Midbrain (tissue), 1 donor: ENCODE data around the gene GLI3.
A peak's percentile ranks its signal among the peaks of the same experiment; 100 is the strongest.

Experiments
- DNase-seq: peaks from one replicate; lab custom pipeline; 2025; lab: John Stamatoyannopoulos, UW

Gene GLI3

GRCh38 chr7:42236266-42236975 lies 588 bp downstream of the GLI3 start:
- peak; percentile 15 for DNase-seq

DNA sequence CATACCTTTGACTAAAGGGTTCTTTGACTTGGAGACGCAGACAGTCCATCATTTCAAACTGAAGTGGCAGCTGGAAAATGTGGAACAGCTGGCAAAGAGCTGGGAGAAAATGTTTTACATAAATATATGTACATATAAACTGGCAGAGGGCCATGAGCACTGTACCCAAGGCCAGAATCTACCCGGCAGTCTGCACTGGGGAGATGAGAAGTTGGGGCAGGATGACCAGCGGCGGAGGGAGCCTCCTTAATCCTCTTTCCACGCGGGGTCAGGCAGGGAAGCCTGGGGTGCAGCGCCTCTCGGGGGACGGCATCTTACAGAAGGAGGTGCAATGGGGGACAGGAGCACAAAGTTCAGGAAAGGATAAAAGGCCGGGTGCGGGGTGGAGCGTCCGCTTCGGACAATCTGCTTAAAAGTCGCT lies 1.3 kb downstream of the GLI3 start:
- no peak for DNase-seq

DNA sequence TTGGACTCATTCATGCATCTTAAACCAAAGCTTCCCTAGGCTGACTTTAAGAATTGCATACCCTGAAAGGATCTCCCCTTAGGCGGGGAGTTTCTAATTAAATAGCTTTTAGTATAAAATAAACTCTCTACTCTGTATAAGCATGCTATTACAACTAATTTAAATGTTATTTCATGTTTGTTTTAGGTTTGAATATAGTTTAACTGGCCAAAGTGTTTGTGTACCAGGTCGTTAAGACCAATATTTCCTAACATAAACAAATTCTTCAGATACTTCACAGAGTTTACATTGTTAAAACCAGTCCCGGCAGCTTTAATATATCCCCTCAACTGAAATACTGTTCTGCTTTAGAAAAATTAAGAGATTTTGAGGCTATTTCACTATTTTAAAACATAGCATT lies 2.3 kb downstream of the GLI3 start:
- no peak for DNase-seq

GRCh38 chr7:42233695-42234331 lies 3.2 kb downstream of the GLI3 start:
- no peak for DNase-seq

DNA sequence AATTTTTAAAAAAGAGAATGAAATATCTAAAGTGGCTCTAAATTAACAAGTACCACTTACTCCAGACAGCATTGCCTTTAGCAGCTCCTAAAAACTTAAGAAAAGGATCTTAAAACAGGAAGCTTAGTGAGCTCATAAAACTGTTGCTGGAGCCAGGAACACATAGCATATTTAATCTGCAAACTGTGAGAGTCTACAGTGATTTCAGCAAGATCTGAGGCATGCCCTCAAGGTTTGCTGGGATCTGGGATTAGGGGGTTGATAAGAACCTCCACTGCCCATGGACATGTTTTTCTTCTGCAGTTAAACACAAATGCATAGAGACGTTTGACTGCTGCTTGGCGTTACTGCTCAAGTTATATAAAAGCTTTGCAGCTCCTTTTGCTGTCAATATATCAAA lies 3.8 kb downstream of the GLI3 start:
- DNase-seq: no peak

DNA sequence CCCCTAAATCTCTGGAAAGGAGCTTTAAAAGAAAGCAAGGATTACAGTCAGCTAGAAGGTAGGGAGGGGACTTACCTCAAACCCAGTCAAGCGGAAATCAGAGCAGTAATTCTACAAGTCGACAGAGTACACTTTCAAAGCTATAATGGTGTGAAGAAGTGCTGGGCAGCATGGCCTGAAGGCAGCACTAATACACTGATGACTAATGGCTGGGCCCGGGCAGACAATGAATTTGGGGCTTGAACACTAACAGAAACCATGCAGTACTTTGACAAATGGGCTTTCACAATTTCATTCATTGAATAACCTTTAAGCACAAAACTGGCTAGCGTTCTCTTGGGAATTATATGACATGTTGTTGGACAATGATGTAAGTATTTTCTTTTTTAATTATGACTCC lies 4.7 kb downstream of the GLI3 start:
- peak; percentile 11 for DNase-seq

- no peak for DNase-seq
These were observed 5.8 kb downstream of the GLI3 start for GRCh38 chr7:42231043-42231787.

- no peak for DNase-seq
These were observed 8.9 kb downstream of the GLI3 start for GRCh38 chr7:42227936-42228591.

DNA sequence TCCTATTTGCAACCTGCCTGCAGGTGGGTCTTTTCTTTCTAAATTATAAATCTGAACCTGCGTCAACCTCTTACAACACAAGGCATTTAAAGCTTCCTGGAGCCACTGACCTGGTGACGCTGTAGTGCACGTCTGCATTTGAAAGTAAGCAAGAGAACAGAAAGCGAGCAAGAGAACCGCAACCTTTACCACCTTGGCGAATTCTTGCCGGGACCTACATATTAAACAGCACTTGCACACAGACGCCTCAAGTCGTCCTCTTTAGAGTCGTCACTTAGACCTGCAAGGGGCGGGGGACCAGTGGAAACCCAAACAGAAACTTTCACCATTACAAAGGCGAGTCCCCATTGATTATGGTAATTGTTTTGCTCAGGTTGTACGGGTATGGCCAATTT lies 9.5 kb downstream of the GLI3 start:
- no peak for DNase-seq

DNA sequence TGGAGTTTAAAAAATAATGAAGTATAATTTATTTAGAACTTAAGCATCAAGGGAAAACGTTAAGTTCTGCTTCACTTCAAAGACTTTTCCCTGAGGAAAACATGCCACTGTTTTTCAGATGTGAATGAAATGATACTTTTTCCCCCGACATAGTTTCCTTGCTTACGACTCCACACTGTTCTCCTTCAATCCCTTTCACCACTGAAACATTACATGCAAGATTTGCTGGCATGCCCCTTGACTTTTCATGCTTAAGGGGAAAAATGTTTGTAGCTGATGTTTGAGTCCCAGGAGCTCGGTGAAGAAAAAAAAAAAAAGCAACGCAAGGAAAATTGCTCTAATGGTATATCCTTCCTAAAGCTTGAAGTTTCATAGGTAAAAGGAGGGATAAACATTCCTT lies 10.0 kb downstream of the GLI3 start:
- no peak for DNase-seq

DNA sequence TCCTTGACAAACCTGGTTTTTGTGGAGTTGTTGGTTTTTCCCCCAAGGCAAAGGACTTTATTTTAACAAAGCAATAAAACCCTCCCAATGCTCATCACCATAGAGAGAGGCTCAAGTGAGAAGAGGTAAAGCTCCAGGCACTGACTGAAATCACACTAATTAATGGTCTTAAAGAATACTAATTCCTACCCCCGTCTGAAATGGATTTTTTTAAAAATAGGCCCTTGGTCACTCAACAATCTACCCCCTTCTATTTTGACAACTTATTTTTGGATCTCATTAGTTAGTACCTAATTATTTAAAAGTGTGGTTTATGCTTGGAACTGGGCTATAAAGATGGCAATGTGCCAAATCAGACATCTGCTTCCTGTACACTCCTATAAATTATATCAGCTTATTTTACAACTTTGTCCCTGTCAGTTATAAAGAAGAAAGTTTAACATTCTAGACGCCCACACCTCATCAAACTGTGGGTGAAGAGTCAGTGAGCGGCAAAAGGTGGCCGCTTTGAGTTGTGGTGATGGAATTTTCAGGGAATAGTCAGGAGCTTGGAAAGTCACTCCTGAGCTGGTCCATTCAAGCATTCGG lies 10.6 kb downstream of the GLI3 start:
- no peak for DNase-seq

- DNase-seq: no peak
These were observed 12.5 kb downstream of the GLI3 start for GRCh38 chr7:42224391-42225003.

DNA sequence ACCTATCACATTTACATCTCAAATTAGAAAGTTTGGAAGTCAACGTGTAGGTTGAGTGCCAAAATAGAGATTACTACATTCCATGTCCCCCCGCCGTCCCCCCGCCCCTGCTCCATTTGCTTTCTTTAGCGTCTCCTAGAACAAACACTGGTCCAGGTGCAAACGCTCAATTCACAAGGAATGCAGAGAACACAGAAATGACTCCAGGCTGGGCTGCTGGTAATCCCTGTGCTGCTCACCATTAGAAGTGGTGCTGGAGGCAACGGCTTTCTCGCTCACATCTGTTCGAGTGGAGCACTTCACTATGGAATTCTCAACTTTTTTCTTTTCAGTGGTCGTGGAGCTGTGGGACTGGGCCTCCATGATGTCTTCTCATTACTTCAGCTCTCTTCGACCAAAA lies 14.1 kb downstream of the GLI3 start:
- no peak for DNase-seq

DNA sequence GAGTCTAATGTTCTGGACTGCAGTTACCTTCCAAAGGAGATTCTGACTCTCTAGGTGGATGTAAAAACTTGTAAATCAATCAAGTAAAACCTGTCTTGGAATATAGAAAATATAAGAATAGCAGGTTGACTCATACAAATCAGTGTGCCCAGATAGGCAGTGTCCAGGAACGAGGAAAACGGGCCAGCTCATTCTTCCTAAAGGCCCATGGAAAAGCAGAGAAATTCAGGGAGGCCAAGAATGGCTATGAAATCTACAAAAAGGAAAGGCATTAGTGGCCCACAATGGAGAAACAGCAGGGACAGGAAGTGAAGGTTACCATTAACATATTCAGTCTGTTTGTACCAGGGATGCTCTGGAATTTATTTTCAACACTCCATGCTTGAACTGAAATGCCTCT lies 14.9 kb downstream of the GLI3 start:
- no peak for DNase-seq

DNA sequence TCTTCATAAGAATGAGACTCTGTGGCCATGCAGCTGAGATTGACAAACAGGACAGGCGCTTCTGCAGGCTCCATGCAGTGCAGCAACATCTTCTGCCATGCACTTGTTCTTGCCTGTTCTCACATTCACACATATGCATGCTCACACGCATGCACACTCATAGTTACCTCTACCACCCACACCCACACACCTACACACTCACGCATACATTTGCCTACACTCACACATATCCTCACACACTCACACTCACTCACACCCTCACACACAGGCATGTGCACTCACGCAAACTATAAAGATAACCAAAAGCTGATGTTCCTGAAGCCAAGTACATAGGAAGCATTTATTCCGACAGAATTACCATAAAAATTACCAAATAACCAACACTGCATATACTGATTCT lies 15.7 kb downstream of the GLI3 start:
- no peak for DNase-seq

DNA sequence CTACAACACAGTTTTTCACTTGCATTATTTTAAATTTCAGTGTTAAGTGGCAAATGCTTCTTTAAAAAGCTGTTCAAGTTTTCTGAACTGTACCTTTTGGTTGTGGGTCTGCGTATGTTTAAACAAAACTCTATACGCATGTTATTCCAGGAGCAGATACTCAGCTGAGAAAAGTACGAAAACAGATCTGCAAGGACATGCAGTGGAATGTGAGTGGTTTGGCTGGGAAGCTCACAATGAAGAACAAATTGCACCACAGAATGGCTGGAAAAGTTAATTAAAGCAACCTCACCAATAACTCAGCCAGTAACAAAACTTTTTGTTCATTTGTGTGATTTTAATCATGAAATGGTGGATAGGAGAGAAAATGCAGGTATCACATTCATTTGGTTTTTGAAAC lies 17.6 kb downstream of the GLI3 start:
- DNase-seq: no peak

GRCh38 chr7:42218248-42218647 lies 18.8 kb downstream of the GLI3 start:
- DNase-seq: no peak

DNA sequence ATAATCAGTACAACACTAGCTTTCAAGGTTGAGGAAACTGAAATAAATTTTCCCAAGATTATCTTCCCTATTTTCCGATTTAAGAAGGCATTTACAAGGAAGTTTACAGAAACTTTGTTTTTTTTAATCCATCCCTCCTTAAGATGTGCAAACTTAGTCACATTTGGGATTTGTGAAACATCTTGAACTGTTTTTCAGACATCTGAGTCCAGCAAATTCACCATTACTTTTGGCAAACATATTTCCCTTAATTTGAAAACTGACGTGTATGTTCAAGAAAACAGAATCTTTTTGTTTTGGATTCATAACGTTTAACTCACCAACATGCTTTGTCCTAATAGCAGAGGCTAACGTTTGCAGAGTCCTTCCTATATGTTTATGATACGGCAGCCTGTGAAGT lies 19.5 kb downstream of the GLI3 start:
- no peak for DNase-seq

- no peak for DNase-seq
These were observed 20.0 kb downstream of the GLI3 start for GRCh38 chr7:42217053-42217452.

DNA sequence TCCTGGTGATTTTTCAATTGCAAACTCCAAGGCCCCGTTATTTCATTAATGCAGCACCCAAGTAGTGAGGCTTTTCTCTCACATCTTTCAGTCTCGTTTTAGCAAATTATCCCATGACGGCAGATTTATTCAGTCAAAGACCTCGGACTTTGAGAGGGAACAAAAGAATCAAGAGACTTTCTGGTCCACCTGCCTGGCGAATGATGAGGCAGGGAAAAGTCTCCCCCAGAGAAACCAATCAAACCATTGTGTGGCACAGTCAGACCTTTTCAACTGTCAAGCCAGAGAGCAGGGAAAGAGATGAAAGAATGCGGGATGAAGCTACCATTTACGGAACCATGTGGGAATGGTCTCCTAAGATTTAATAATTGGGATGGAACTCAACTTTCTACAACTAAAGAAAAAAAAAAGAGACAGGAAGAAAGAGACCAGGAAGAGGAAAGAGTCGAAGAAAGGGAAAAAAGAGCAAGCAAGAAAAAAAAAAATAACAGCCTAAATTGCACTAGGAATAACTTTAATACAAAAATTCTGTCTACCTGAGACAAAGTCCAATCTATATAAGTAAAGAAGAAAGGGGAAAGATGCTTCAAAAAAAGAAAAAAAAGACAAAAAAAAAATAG lies 22.8 kb downstream of the GLI3 start:
- no peak for DNase-seq

GRCh38 chr7:42213093-42213492 lies 23.9 kb downstream of the GLI3 start:
- DNase-seq: no peak
